Spinal cord (tissue), 10 donors: ENCODE data around the gene KIAA2012. TPM values are rescaled to one million over a fixed set of nuclear protein-coding genes. Genes with fewer than 3 reads are reported as not detected.
A peak's percentile ranks its signal among the peaks of the same experiment; 100 is the strongest.

Experiments
- DNase-seq, 6 donors: peaks; one replicate each; pipeline versions ENCODE4 v3.0.0 to v3.0.0-alpha.2; 2013 to 2015; ENCODE audit warnings: low spot score in 6 of 6, low read depth in 4 of 6
- H3K27ac ChIP-seq: one replicate; pipeline ENCODE4 v1.5.1; 2013; ENCODE audit warnings: low read depth, low read length, control low read depth
- H3K27me3 ChIP-seq: one replicate; pipeline ENCODE4 v1.6.1; 2013; ENCODE audit warnings: low read length; ENCODE audit not compliant: control insufficient read depth, insufficient read depth
- H3K36me3 ChIP-seq: one replicate; pipeline ENCODE4 v1.6.1; 2013; ENCODE audit warnings: low read length; ENCODE audit not compliant: control insufficient read depth, insufficient read depth
- H3K4me1 ChIP-seq: one replicate; pipeline ENCODE4 v1.6.1; 2013; ENCODE audit warnings: low read length; ENCODE audit not compliant: control insufficient read depth, insufficient read depth
- H3K4me3 ChIP-seq: one replicate; pipeline ENCODE4 v1.5.1; 2013; ENCODE audit warnings: low read depth, low read length, control low read depth
- H3K9me3 ChIP-seq: one replicate; pipeline ENCODE4 v1.6.1; 2013; ENCODE audit warnings: low read length; ENCODE audit not compliant: control insufficient read depth, insufficient read depth
- WGBS: methylation state at CpG from one replicate; pipeline ENCODE4 v1.1.5; 2013; ENCODE audit warnings: missing lambda C conversion rate; ENCODE audit not compliant: insufficient coverage; 5-methylcytosine and 5-hydroxymethylcytosine counted together
- polyA plus RNA-seq, 2 donors: library from polyadenylated mRNA; unstranded; fragments of 120-200 nt; gene quantifications; one replicate each; pipeline ENCODE4 v1.2.1, GENCODE V29; 2013; ENCODE audit not compliant: insufficient read length in 2 of 2
- total RNA-seq, 2 donors: library from RNA; depleted of rRNA in 1 of 2; stranded (reverse); fragments of 120-200 nt in 1 of 2; fragments of >200 nt in 1 of 2; gene quantifications; one replicate each; pipeline versions ENCODE4 v1.2.3 to v1.2.4, GENCODE V29; 2013 to 2014
- donor health status: healthy.

Gene KIAA2012
- total and polyA plus RNA-seq, 4 donors, result 1.2 to 5.7 (median 5.1) TPM

DNA sequence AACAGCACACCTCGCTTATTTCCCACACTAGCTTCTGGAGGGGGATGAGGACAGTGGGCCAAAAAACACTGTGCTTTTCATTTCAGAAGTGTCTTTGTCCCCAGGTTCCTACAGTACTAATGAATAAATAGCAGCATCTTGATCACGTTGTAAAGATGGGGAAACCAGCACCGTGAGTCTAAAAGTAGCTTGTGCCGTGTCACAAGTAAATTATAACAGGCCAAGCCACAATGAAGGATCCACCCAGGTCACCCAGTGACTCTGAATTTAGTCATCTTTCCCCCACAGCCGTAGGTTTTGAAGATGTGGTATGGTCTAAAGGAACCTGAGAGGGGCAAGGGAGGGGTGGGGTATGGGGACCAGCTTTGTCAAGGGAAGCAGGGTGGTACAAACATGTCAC is 30.6 kb upstream of the KIAA2012 start:
- Histone ChIP-seq H3K4me1 (peaks cover 6% of the 10 kb centered on the region), H3K36me3 (no peaks in the 10 kb centered on the region), H3K27ac (no peak overlapping the region), H3K27me3 (peaks cover 18% of the 10 kb centered on the region), H3K9me3 (no peaks in the 10 kb centered on the region), H3K4me3 (no peak overlapping the region)
- DNase-seq, result no peak
- WGBS, result no CpG with 5 or more reads among the region's 5 CpGs

GRCh38 chr2:202043475-202043874 is 29.6 kb upstream of the KIAA2012 start:
- peaks cover 6% of the 10 kb centered on the region for H3K4me1 ChIP-seq
- WGBS, result no CpG with 5 or more reads among the region's 6 CpGs
- no peak overlapping the region for H3K4me3 ChIP-seq
- no peaks in the 10 kb centered on the region for H3K36me3 ChIP-seq
- no peaks in the 10 kb centered on the region for H3K9me3 ChIP-seq
- no peak overlapping the region for H3K27ac ChIP-seq
- H3K27me3 ChIP-seq, result peaks cover 13% of the 10 kb centered on the region
- no peak for DNase-seq

DNA sequence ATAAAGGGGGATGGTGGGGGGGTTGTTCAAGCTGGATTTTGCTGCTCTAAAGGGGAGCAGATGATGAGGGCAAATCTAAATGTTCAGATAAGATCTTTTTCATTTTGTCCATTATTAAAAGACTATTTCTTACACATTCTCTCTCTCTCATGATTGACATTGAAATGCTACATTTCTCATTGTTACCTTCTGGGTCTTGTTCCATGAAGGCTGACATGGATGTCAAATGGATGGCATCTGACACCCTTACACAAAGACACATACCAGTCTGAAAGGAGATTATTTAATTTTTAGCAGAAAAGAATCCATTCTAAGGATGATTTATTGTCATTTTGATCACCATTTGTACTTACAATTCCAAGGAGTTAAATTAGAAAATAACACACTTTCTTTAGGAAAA is 28.3 kb upstream of the KIAA2012 start:
- Histone ChIP-seq H3K36me3 (no peaks in the 10 kb centered on the region), H3K4me1 (no peaks in the 10 kb centered on the region), H3K4me3 (no peak overlapping the region), H3K27me3 (peaks cover 3% of the 10 kb centered on the region), H3K9me3 (no peaks in the 10 kb centered on the region), H3K27ac (no peak overlapping the region)
- no peak for DNase-seq

DNA sequence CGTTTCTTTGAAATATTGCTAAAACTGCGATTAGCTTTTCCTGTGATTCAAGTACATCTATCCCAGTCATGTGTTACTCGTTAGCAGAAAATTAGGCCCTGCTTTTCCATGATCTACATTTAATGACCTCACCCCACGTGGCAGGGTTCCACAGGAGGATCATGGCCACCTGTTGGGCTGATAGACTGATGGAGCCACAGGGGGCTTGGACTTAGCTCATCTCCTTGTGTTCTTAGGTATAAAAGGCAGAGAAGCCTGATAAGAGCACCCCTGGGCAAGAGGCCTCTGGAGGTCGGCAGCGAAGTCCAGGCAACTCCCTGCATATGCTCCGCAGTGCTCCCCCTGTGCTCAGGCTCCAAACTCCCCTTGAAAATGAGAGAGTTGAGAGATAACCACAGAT is 26.5 kb upstream of the KIAA2012 start:
- H3K27ac ChIP-seq, result no peak overlapping the region
- 90% methylated on average over 5 of the region's 7 CpGs for WGBS
- no peak overlapping the region for H3K4me3 ChIP-seq
- DNase-seq, result no peak
- no peaks in the 10 kb centered on the region for H3K9me3 ChIP-seq
- no peaks in the 10 kb centered on the region for H3K36me3 ChIP-seq
- peaks cover 3% of the 10 kb centered on the region for H3K27me3 ChIP-seq
- no peaks in the 10 kb centered on the region for H3K4me1 ChIP-seq

- no peak for DNase-seq
- H3K36me3 ChIP-seq, result no peaks in the 10 kb centered on the region
- H3K4me3 ChIP-seq, result no peak overlapping the region
- no peaks in the 10 kb centered on the region for H3K9me3 ChIP-seq
- no peak overlapping the region for H3K27ac ChIP-seq
- peaks cover 2% of the 10 kb centered on the region for H3K27me3 ChIP-seq
- peaks cover 4% of the 10 kb centered on the region for H3K4me1 ChIP-seq
- 100% methylated on average over 2 of the region's 2 CpGs for WGBS
Observed at GRCh38 chr2:202049092-202049728, 23.8 kb upstream of the KIAA2012 start.

DNA sequence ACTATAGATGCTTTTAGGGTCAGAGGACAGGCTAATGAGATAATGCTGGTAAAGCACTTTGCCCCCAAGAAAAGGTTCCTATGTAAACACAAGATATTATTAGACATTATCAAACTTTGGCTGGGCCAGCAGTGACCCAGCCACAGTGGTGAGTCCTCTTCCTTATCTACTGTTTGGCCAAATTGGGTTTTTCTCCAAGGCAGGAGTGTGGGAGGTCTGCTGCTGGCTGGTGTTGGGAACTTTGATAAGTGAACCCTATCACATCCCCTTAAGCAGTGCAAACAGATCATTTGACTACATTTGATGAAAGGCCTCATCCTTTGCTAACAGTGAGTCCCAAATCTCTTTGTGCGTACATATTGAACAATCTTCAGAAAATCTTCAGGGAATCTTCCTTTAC is 23.2 kb upstream of the KIAA2012 start:
- Histone ChIP-seq H3K27me3 (peaks cover 5% of the 10 kb centered on the region), H3K36me3 (no peaks in the 10 kb centered on the region), H3K27ac (no peak overlapping the region), H3K4me1 (peaks cover 4% of the 10 kb centered on the region), H3K4me3 (no peak overlapping the region), H3K9me3 (no peaks in the 10 kb centered on the region)
- no peak for DNase-seq
- WGBS, result no CpG with 5 or more reads among the region's 1 CpG

DNA sequence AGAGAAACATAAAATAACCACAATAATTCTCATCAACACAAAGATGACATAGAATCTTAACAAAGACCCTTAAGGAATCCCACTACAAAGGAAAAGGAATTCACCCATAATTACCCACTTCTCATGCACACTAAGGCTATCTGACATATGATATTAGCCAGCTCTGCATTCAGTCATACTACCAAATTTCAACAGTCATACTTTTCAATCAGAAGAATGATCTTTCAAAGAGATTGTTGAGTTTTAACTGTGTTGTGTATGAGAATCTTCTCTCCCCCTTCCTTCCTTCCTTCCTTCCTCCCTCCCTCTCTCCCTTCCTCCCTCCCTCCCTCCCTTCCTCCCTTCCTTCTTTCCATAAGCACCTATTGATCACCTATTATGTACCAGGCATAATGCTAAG is 22.4 kb upstream of the KIAA2012 start:
- Histone ChIP-seq H3K36me3 (no peaks in the 10 kb centered on the region), H3K27me3 (peaks cover 9% of the 10 kb centered on the region), H3K9me3 (no peaks in the 10 kb centered on the region), H3K4me3 (no peak overlapping the region), H3K27ac (no peak overlapping the region), H3K4me1 (peaks cover 4% of the 10 kb centered on the region)
- no peak for DNase-seq

DNA sequence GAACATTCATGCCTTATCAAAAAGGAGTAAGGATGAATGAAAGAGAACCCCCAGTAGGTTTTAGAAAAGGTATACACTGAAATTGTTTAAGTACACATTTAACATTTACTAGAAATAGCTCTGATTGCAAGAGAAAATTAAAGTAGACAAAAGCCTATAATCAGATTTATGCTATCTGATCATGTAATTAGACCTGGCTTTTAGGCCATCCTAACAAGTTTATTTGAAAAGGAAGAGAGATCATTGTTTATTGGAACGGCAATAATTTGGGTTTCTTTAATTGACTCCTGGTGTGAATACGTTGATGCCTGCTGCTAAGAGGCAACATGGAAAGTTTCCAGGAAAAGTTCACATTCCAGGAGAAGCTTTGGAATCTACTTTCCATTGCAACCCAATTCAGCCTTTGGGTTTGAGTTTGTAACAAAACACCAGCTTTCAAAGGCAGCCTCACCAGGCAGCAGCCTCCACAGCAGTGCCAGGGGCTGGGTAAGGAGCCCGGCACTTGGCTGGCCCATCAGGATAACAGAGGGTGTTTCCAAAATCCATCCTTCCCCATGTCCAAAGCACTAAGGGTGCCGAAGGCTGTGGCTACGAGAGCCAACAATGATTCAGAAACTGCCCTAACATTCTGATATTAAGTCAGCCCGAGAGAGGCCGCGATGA is 21.4 kb upstream of the KIAA2012 start:
- H3K4me3 ChIP-seq, result no peak overlapping the region
- DNase-seq, result peak in 3 of 6 donors; percentile 54 to 84 (median 75)
- peaks cover 4% of the 10 kb centered on the region for H3K4me1 ChIP-seq
- no peaks in the 10 kb centered on the region for H3K36me3 ChIP-seq
- no peak overlapping the region for H3K27ac ChIP-seq
- H3K27me3 ChIP-seq, result peaks cover 13% of the 10 kb centered on the region
- no peaks in the 10 kb centered on the region for H3K9me3 ChIP-seq
- WGBS, result 7% methylated on average over 2 of the region's 8 CpGs

DNA sequence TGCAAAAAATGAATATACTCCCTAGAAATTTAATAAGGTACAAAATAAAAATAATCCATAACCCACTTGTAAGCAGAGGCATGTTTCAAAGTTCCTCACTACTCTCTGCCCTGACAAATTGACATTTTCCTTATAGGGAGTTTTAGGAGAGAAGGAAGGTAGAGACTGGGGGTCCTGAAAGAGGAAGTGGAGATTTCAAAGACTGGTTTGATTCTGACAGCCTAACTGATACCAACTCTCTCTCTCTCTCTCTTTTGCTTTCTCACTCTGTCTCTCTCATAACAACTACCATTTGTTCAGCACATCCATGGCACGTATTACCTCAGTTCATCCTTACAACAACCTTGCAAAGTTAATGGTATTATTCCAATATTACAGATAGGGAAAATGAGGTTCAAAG is 20.8 kb upstream of the KIAA2012 start:
- Histone ChIP-seq H3K36me3 (no peaks in the 10 kb centered on the region), H3K27me3 (peaks cover 13% of the 10 kb centered on the region), H3K4me3 (no peak overlapping the region), H3K27ac (no peak overlapping the region), H3K4me1 (peaks cover 4% of the 10 kb centered on the region), H3K9me3 (no peaks in the 10 kb centered on the region)
- DNase-seq, result no peak
- WGBS, result no CpG with 5 or more reads among the region's 1 CpG

GRCh38 chr2:202054679-202055078 is 18.4 kb upstream of the KIAA2012 start:
- 38% methylated on average over 1 of the region's 3 CpGs for WGBS
- Histone ChIP-seq H3K4me1 (peaks cover 4% of the 10 kb centered on the region), H3K9me3 (no peaks in the 10 kb centered on the region), H3K36me3 (no peaks in the 10 kb centered on the region), H3K27ac (no peak overlapping the region), H3K27me3 (peaks cover 13% of the 10 kb centered on the region), H3K4me3 (no peak overlapping the region)
- peak in 1 of 6 donors; percentile 47 for DNase-seq
